IPS-NIHi7 (cell line): ENCODE results near the gene PLA2G12B.

Experiments
- DNase-seq: peaks from one replicate; pipeline ENCODE4 v3.0.0; 2012; ENCODE audit warnings: mixed read lengths; ENCODE audit errors: extremely low spot score

The PLA2G12B gene

GRCh38 chr10:72890086-72890485 is 64.5 kb downstream of the PLA2G12B start:
- DNase-seq, result no peak

- DNase-seq, result no peak
Measured at GRCh38 chr10:72889391-72889831, 65.2 kb downstream of the PLA2G12B start.

- no peak for DNase-seq
Measured at GRCh38 chr10:72888151-72888638, 66.4 kb downstream of the PLA2G12B start.

GRCh38 chr10:72887043-72887442 is 67.6 kb downstream of the PLA2G12B start:
- DNase-seq, result peak; percentile 63

- no peak for DNase-seq
Measured at GRCh38 chr10:72886621-72887020, 68.0 kb downstream of the PLA2G12B start.

- no peak for DNase-seq
Measured at GRCh38 chr10:72885953-72886352, 68.7 kb downstream of the PLA2G12B start.
